Esophagus squamous epithelium (tissue), 5 donors: ENCODE results near the gene GPR158. TPM values are rescaled to one million over a fixed set of nuclear protein-coding genes. Genes with fewer than 3 reads are reported as not detected.

Experiments
- DNase-seq: peaks from one replicate; lab custom pipeline; 2025; lab: John Stamatoyannopoulos, UW
- H3K27ac ChIP-seq, 4 donors: fragments of 200-600 bp; sonication (generic); one replicate each; pipeline ENCODE4 v1.5.1; 2016 to 2019; ENCODE audit warnings: mild to moderate bottlenecking in 1 of 4
- H3K27me3 ChIP-seq, 4 donors: fragments of 200-600 bp; sonication (generic); 1 replicate in 3 of 4; 2 replicates in 1 of 4; pipeline versions ENCODE4 v1.5.1 to v1.6.0; 2017 to 2021; ENCODE audit warnings: antibody characterized with exemption in 1 of 4
- H3K36me3 ChIP-seq, 3 donors: fragments of 200-600 bp; sonication (generic); one replicate each; pipeline ENCODE4 v1.5.1; 2016 to 2019
- H3K4me1 ChIP-seq, 3 donors: fragments of 200-600 bp; sonication (generic); one replicate each; pipeline ENCODE4 v1.5.1; 2017 to 2019
- H3K4me3 ChIP-seq, 4 donors: fragments of 200-600 bp; sonication (generic); 1 replicate in 3 of 4; 2 replicates in 1 of 4; pipeline ENCODE4 v1.5.1; 2016 to 2019; ENCODE audit warnings: mild to moderate bottlenecking in 2 of 4, moderate library complexity in 1 of 4
- H3K9me3 ChIP-seq, 3 donors: fragments of 200-600 bp; sonication (generic); one replicate each; pipeline ENCODE4 v1.5.1; 2016 to 2019
- CTCF ChIP-seq, 6 experiments: fragments of 450-650 bp in 4 of 6; fragments of 200-600 bp in 2 of 6; sonication (generic) in 2 of 6; IDR thresholded peaks; one replicate each; pipeline ENCODE4 v1.5.1; 2016 to 2019; ENCODE audit warnings: antibody characterized with exemption in 6 of 6, mild to moderate bottlenecking in 4 of 6, moderate library complexity in 4 of 6
- POLR2A ChIP-seq, 4 donors: fragments of 450-650 bp; IDR thresholded peaks; one replicate each; pipeline ENCODE4 v1.6.1; 2017; ENCODE audit warnings: antibody characterized with exemption in 4 of 4, mild to moderate bottlenecking in 4 of 4, moderate library complexity in 3 of 4
- WGBS, 2 donors: methylation state at CpG; one replicate each; pipeline ENCODE4 v1.1.5; 2018; 5-methylcytosine and 5-hydroxymethylcytosine counted together
- intact Hi-C: fragments of 100-400 bp; cut with DNase I; formaldehyde crosslinking; loops from one replicate; pipeline ENCODE4 v1.15.0; 2022
- total RNA-seq, 4 donors: library from RNA; depleted of rRNA; stranded (reverse); fragments of >200 nt; gene quantifications; one replicate each; pipeline ENCODE4 v1.1.0, GENCODE V29; 2016
- donor health status: DM: yes; HTN: yes; CAD: no.

The GPR158 gene
- total RNA-seq, 4 donors from 2014 or later, result not detected

- Histone ChIP-seq H3K27ac (no peak overlapping the region), H3K4me3 (no peak overlapping the region), H3K27me3 (no peaks in the 10 kb centered on the region), H3K36me3 (no peaks in the 10 kb centered on the region), H3K4me1 (no peaks in the 10 kb centered on the region), H3K9me3 (no peaks in the 10 kb centered on the region)
- no peak for DNase-seq
- no peak for TF ChIP-seq POLR2A (IDR thresholded peaks at IDR 0.05)
- TF ChIP-seq CTCF (IDR thresholded peaks at IDR 0.05), result no peak
- 51 to 59% methylated on average over 2 of the region's 2 CpGs for WGBS, 2 donors
- intact Hi-C loops, result no loop called here
Observed at GRCh38 chr10:25425776-25426175, 251.0 kb downstream of the GPR158 start.

DNA sequence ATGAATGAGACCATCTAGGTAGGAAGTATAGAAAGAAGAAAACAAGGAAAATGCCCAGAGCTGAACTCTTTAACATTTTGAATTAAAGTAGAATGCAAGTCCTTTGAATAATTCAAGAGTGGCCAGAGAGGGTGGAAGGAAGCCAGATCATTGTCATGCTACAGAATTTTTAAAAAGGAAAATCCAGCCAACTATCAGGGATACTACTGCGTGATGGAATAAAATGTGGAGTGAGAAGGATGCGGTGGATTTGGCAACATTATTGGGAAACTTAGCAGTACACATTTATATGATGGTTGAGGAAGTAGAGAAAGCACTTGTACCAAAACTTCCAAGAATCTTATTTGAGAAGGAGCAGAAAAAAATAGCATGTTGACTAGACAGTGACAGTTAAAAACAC is 261.6 kb downstream of the GPR158 start:
- no peak for DNase-seq
- no peaks in the 10 kb centered on the region for H3K36me3 ChIP-seq
- H3K4me1 ChIP-seq, result no peaks in the 10 kb centered on the region
- WGBS, 2 donors, result 72 to 75% methylated on average over 2 of the region's 2 CpGs
- intact Hi-C loops, result no loop called here
- H3K27me3 ChIP-seq, result no peaks in the 10 kb centered on the region
- no peaks in the 10 kb centered on the region for H3K9me3 ChIP-seq
- no peak overlapping the region for H3K4me3 ChIP-seq
- TF ChIP-seq POLR2A (IDR thresholded peaks at IDR 0.05) (no peak), CTCF (IDR thresholded peaks at IDR 0.05) (no peak)
- no peak overlapping the region for H3K27ac ChIP-seq

DNA sequence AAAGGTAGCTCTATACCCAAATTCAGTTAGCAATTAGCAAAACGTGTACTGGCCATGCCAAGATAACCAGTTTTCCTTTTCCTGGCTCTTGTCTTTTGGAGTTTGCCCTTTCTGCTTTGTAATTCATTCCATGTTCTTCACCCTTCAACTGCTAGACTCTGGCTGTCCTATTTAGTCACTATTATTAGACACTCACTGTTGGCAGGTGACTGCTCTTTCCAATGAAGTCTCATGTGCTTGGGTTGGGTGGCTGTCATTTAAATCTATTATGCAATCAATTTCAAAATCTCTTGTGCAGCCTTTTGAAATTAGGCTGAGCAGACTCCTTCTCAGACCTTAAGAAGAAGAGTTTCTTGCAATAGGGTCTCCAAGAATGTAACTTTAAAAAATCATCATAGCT is 266.5 kb downstream of the GPR158 start:
- no peak for DNase-seq
- intact Hi-C loops, result no loop called here
- no peaks in the 10 kb centered on the region for H3K36me3 ChIP-seq
- no peaks in the 10 kb centered on the region for H3K4me1 ChIP-seq
- H3K4me3 ChIP-seq, result no peak overlapping the region
- 27 to 41% methylated on average over 1 of the region's 1 CpG for WGBS, 2 donors
- no peak for TF ChIP-seq CTCF (IDR thresholded peaks at IDR 0.05)
- no peak for TF ChIP-seq POLR2A (IDR thresholded peaks at IDR 0.05)
- no peak overlapping the region for H3K27ac ChIP-seq
- no peaks in the 10 kb centered on the region for H3K27me3 ChIP-seq
- no peaks in the 10 kb centered on the region for H3K9me3 ChIP-seq

GRCh38 chr10:25444266-25444665 is 269.5 kb downstream of the GPR158 start:
- no peaks in the 10 kb centered on the region for H3K9me3 ChIP-seq
- H3K4me3 ChIP-seq, result no peak overlapping the region
- no peaks in the 10 kb centered on the region for H3K27me3 ChIP-seq
- DNase-seq, result no peak
- 87 to 92% methylated on average over 6 of the region's 6 CpGs for WGBS, 2 donors
- H3K4me1 ChIP-seq, result no peaks in the 10 kb centered on the region
- intact Hi-C loops, result no loop called here
- TF ChIP-seq CTCF (IDR thresholded peaks at IDR 0.05) (no peak), POLR2A (IDR thresholded peaks at IDR 0.05) (no peak)
- no peak overlapping the region for H3K27ac ChIP-seq
- H3K36me3 ChIP-seq, result no peaks in the 10 kb centered on the region

DNA sequence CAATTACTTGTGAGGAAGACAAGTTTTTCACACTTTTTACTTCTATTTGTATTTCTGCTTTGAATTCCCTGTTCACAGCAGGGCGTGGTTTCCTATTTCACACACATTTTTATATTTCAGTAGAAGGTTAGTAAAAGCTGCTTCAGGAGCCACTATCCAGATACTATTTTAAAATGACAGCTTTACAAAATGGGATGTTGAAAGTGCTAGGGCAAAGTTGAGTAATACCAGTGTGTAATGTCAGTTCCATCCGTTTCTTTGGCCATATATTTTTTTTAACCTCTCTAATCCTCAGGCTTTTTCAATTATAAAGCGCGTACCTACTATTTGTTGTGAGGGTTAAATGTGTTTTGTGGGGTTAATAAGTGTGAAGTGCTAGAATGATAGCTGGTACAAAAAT is 276.6 kb downstream of the GPR158 start:
- WGBS, 2 donors, result 69 to 75% methylated on average over 4 of the region's 4 CpGs
- H3K4me1 ChIP-seq, result no peaks in the 10 kb centered on the region
- intact Hi-C loops, result no loop called here

More for the DNA sequence above, 276.6 kb downstream of the GPR158 start:
- no peak for TF ChIP-seq POLR2A (IDR thresholded peaks at IDR 0.05)
- no peak for TF ChIP-seq CTCF (IDR thresholded peaks at IDR 0.05)
- H3K36me3 ChIP-seq, result no peaks in the 10 kb centered on the region
- no peaks in the 10 kb centered on the region for H3K27me3 ChIP-seq
- no peak overlapping the region for H3K4me3 ChIP-seq
- H3K27ac ChIP-seq, result no peak overlapping the region
- DNase-seq, result no peak
- peaks cover 0 to 5% (median 0%) of the 10 kb centered on the region in 3 donors for H3K9me3 ChIP-seq
